GM23248 (cell line): ENCODE results near the gene LIME1. TPM values are rescaled to one million over a fixed set of nuclear protein-coding genes. Genes with fewer than 3 reads are reported as not detected.
A peak's percentile ranks its signal among the peaks of the same experiment; 100 is the strongest.

Source experiments
- DNase-seq: peaks from one replicate; pipeline ENCODE4 v3.0.0-alpha.2; 2015
- H2AFZ ChIP-seq: fragments of 200-600 bp; sonication (generic); 2 replicates; pipeline ENCODE4 v1.6.1; 2016; ENCODE audit warnings: antibody characterized with exemption
- H3F3A ChIP-seq: fragments of 200-600 bp; sonication (generic); 2 replicates; pipeline ENCODE4 v1.6.1; 2016; ENCODE audit warnings: mild to moderate bottlenecking, antibody characterized with exemption, mixed run types; ENCODE audit not compliant: insufficient read depth
- H3K27ac ChIP-seq: fragments of 200-600 bp; sonication (generic); 2 replicates; pipeline ENCODE4 v1.5.1; 2016; ENCODE audit warnings: mild to moderate bottlenecking
- H3K27me3 ChIP-seq: fragments of 200-600 bp; sonication (generic); replicated peaks from 2 replicates; pipeline ENCODE4 v1.6.1; 2016; ENCODE audit warnings: mild to moderate bottlenecking; ENCODE audit not compliant: insufficient read depth
- H3K36me3 ChIP-seq: fragments of 200-600 bp; sonication (generic); 2 replicates; pipeline ENCODE4 v1.6.1; 2016; ENCODE audit warnings: low read depth, mild to moderate bottlenecking
- H3K4me1 ChIP-seq: fragments of 200-600 bp; sonication (generic); 2 replicates; pipeline ENCODE4 v1.6.1; 2016; ENCODE audit warnings: mild to moderate bottlenecking; ENCODE audit not compliant: insufficient read depth
- H3K4me2 ChIP-seq: fragments of 200-600 bp; sonication (generic); one replicate; pipeline ENCODE4 v1.6.1; 2016; ENCODE audit warnings: mild to moderate bottlenecking; ENCODE audit not compliant: unreplicated experiment
- H3K4me3 ChIP-seq: fragments of 200-600 bp; sonication (generic); 2 replicates; pipeline ENCODE4 v1.5.1; 2016; ENCODE audit warnings: mild to moderate bottlenecking
- H3K79me2 ChIP-seq: fragments of 200-600 bp; sonication (generic); 2 replicates; pipeline ENCODE4 v1.6.1; 2016; ENCODE audit warnings: mild to moderate bottlenecking; ENCODE audit not compliant: insufficient read depth
- H3K9ac ChIP-seq: fragments of 200-600 bp; sonication (generic); 2 replicates; pipeline ENCODE4 v1.6.1; 2016; ENCODE audit warnings: mild to moderate bottlenecking
- H3K9me2 ChIP-seq: fragments of 200-600 bp; sonication (generic); 2 replicates; pipeline ENCODE4 v1.6.1; 2016; ENCODE audit warnings: mixed run types, mild to moderate bottlenecking, moderate library complexity; ENCODE audit not compliant: insufficient read depth
- H3K9me3 ChIP-seq: fragments of 200-600 bp; sonication (generic); one replicate; pipeline ENCODE4 v1.6.1; 2017; ENCODE audit warnings: low read depth
- H4K20me1 ChIP-seq: fragments of 200-600 bp; sonication (generic); 2 replicates; pipeline ENCODE4 v1.6.0; 2016; ENCODE audit not compliant: insufficient read depth
- EZH2 ChIP-seq: fragments of 200-600 bp; sonication (generic); IDR thresholded peaks from 2 replicates; pipeline ENCODE4 v1.6.1; 2018; ENCODE audit warnings: antibody characterized with exemption, mild to moderate bottlenecking; ENCODE audit not compliant: insufficient read depth, poor library complexity, severe bottlenecking
- EZH2phosphoT487 ChIP-seq: fragments of 200-600 bp; sonication (generic); IDR thresholded peaks from 2 replicates; pipeline ENCODE4 v1.6.1; 2018; ENCODE audit warnings: antibody characterized with exemption, moderate library complexity, mild to moderate bottlenecking, low read depth; ENCODE audit not compliant: insufficient read depth
- WGBS, 2 experiments: methylation state at CpG; one replicate each; pipeline ENCODE4 v1.1.6; 2015 to 2017; ENCODE audit warnings: low lambda C conversion rate in 2 of 2, low coverage in 1 of 2; ENCODE audit errors: missing lambda C conversion rate in 2 of 2; 5-methylcytosine and 5-hydroxymethylcytosine counted together
- in situ Hi-C: fragments of 300-500 bp; cut with MboI; formaldehyde crosslinking; loops from 2 replicates; pipeline ENCODE4 v1.15.0; 2020
- polyA plus RNA-seq: library from polyadenylated mRNA; unstranded; fragments of >200 nt; fragmentation: Nextera tagmentation; extraction: Ambion mirVana; gene quantifications from 2 replicates; pipeline ENCODE4 v1.2.1, GENCODE V29; 2016
- total RNA-seq: library from RNA; depleted of rRNA; stranded (reverse); fragments of >200 nt; shearing (Covaris generic); gene quantifications from 2 replicates; pipeline ENCODE4 v1.2.3, GENCODE V29; 2014; rRNA removed

The LIME1 gene, protein sequence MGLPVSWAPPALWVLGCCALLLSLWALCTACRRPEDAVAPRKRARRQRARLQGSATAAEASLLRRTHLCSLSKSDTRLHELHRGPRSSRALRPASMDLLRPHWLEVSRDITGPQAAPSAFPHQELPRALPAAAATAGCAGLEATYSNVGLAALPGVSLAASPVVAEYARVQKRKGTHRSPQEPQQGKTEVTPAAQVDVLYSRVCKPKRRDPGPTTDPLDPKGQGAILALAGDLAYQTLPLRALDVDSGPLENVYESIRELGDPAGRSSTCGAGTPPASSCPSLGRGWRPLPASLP
- total RNA-seq (14.1 and 32.0 TPM in 2 replicates), polyA plus RNA-seq (2.4 and 3.7 TPM in 2 replicates)

DNA sequence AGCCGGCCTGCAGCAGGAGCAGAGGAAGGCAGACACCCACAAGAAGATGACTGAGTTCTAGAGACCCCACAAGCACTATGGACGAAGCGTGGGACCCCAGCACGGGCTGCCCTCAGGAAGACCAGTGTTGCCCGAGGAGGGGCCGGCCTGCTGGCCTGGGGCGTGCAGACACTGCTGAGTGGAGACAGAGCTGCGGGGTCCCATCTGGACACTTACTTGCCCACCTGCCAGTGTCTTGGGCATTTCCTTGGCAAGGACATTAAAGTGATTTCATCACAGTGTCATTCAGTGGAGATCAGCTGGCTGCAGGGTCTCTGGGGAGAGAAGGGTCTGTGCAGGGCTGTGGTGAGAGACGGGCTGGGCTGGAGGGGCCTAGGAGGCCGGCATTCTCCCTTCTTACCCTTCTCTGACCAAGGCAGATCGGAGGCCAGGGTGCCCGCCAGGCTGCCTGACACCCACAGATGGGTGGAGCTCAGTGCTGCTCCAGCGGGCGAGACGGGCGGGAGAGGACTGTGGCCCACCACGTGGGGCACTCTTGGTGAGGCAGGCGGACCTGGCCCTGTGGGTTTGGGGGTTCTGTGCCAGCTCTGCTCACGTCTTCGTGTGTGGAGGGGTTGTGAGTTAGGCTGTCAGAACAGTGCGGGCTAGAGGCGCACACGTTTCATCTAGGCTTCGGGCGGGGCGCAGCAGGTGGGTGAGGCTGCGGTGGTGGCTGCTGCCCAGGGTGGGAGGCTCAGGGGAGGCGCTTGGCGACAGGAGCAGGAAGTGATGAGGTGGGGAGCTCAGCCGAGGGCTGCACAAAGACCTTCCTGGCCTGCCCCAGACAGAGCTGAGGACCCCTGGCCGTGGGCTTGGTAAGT is at the start of gene LIME1:
TSS of gene LIME1 (plus strand) at position 806 of the 860 bp plus-strand sequence. CDS start 886 bp downstream, outside the sequence.
- H3K36me3 ChIP-seq: no peaks in the 10 kb centered on the region
- 89 to 91% methylated on average over 28 to 31 of the region's 31 CpGs for WGBS, 2 experiments

DNA sequence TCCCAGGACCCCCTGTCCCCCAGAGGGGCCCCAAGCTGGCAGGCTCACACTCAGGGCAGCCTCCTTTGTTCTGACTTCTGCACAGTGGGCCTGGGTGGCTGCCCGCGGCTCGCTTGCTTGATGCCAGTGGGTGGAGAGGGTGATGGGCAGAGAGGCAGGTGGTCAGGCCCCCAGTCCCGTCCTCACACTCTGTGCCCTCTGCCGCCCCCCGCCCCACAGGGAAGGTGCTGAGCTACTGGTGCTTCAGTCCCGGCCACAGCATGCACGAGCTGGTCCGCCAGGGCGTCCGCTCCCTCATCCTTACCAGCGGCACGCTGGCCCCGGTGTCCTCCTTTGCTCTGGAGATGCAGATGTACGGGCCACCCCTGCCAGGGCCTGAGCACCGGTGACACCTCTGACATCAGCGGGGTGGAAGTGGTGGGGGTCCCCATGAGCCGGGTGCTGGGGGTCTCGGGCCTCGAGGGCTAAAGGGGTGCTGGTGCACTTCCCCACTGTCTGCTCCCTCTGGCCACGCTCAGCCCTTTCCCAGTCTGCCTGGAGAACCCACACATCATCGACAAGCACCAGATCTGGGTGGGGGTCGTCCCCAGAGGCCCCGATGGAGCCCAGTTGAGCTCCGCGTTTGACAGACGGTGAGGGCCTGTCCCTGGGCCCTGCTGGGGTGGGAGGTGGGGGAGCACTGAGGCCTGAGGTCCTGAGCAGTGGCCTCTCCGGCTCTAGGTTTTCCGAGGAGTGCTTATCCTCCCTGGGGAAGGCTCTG is 48.9 kb upstream of the LIME1 start:
- Histone ChIP-seq H3F3A (peaks cover 31% of the 10 kb centered on the region), H3K9me3 (no peaks in the 10 kb centered on the region), H3K9me2 (no peaks in the 10 kb centered on the region), H3K79me2 (no peaks in the 10 kb centered on the region), H3K36me3 (no peaks in the 10 kb centered on the region), H3K9ac (peak overlapping the region; percentile 77), H3K27me3 (no peaks in the 10 kb centered on the region), H3K4me3 (no peak overlapping the region), H2AFZ (no peak overlapping the region), H3K4me1 (peaks cover 27% of the 10 kb centered on the region), H4K20me1 (no peaks in the 10 kb centered on the region), H3K27ac (peak overlapping the region; percentile 92), H3K4me2 (peak overlapping the region; percentile 44)
- WGBS, 2 experiments: 88 to 91% methylated on average over 26 to 29 of the region's 29 CpGs
- in situ Hi-C loops: no loop called here
- no peak for DNase-seq
- TF ChIP-seq EZH2: no peak
- no peak for TF ChIP-seq EZH2phosphoT487

More for the DNA sequence above, at the start of gene LIME1:
- in situ Hi-C loops: no loop called here
- no peak within 1 kb of the TSS for H3K4me2 ChIP-seq
- DNase-seq: no peak
- TF ChIP-seq EZH2phosphoT487: no peak
- TF ChIP-seq EZH2: no peak
- H3K79me2 ChIP-seq: peaks cover 9% of the 10 kb centered on the region; the same call in 1 of the 2 replicates
- H3K27me3 ChIP-seq: no peaks in the 10 kb centered on the region
- H4K20me1 ChIP-seq: no peaks in the 10 kb centered on the region
- no peak within 1 kb of the TSS for H3K9ac ChIP-seq
- no peaks in the 10 kb centered on the region for H3K9me2 ChIP-seq
- no peak within 1 kb of the TSS for H2AFZ ChIP-seq
- H3F3A ChIP-seq: no peaks in the 10 kb centered on the region
- H3K4me1 ChIP-seq: no peaks in the 10 kb centered on the region
- H3K4me3 ChIP-seq: no peak within 1 kb of the TSS
- H3K9me3 ChIP-seq: no peaks in the 10 kb centered on the region
- H3K27ac ChIP-seq: no peak within 1 kb of the TSS

GRCh38 chr20:63688228-63689045 is 48.0 kb upstream of the LIME1 start:
- Histone ChIP-seq H3K36me3 (no peaks in the 10 kb centered on the region), H3F3A (peaks cover 23% of the 10 kb centered on the region), H3K4me3 (no peak overlapping the region), H3K4me2 (no peak overlapping the region), H3K9me3 (no peaks in the 10 kb centered on the region), H3K27ac (peak overlapping the region; percentile 92), H3K9me2 (no peaks in the 10 kb centered on the region), H2AFZ (no peak overlapping the region), H3K4me1 (peaks cover 21% of the 10 kb centered on the region), H3K79me2 (no peaks in the 10 kb centered on the region), H3K9ac (peak overlapping the region; percentile 77; the same call in 1 of the 2 replicates), H3K27me3 (no peaks in the 10 kb centered on the region), H4K20me1 (no peaks in the 10 kb centered on the region)
- TF ChIP-seq EZH2 (no peak), EZH2phosphoT487 (no peak)
- in situ Hi-C loops: no loop called here
- 91 to 96% methylated on average over 25 to 31 of the region's 31 CpGs for WGBS, 2 experiments
- no peak for DNase-seq
